Fibroblast of villous mesenchyme (primary cell): ENCODE measurements around the gene WDR74. TPM values are rescaled to one million over a fixed set of nuclear protein-coding genes. Genes with fewer than 3 reads are reported as not detected.

Experiments
- DNase-seq: peaks from one replicate; pipeline ENCODE4 v3.0.0-alpha.2; 2010; ENCODE audit warnings: low read depth
- H3K4me3 ChIP-seq: 2 replicates; pipeline ENCODE4 v1.5.1; 2011; ENCODE audit warnings: low read depth, mild to moderate bottlenecking, low read length
- CTCF ChIP-seq: IDR thresholded peaks from 2 replicates; pipeline ENCODE4 v1.5.1; 2012; ENCODE audit warnings: low read depth, mild to moderate bottlenecking, low read length; ENCODE audit not compliant: insufficient read depth
- total RNA-seq: library from RNA; depleted of rRNA; stranded (reverse); fragments of >200 nt; gene quantifications from 2 replicates; pipeline ENCODE4 v1.2.3, GENCODE V29; 2012

Gene WDR74
- total RNA-seq, 1 donor = 39.7 TPM

- TF ChIP-seq CTCF = no peak
- DNase-seq = no peak
- no peak overlapping the region for H3K4me3 ChIP-seq
Observed at GRCh38 chr11:62858201-62858600, 18.8 kb upstream of the WDR74 start.

- DNase-seq = no peak
- no peak for TF ChIP-seq CTCF
- no peak overlapping the region for H3K4me3 ChIP-seq
Observed at GRCh38 chr11:62857541-62857982, 18.2 kb upstream of the WDR74 start.

GRCh38 chr11:62856333-62856895 lies 17.0 kb upstream of the WDR74 start:
- DNase-seq = no peak
- TF ChIP-seq CTCF = no peak
- peak overlapping the region; percentile 88 for H3K4me3 ChIP-seq

GRCh38 chr11:62855571-62856332 lies 16.4 kb upstream of the WDR74 start:
- H3K4me3 ChIP-seq = peak overlapping the region; percentile 88
- peak; percentile 98 for DNase-seq
- no peak for TF ChIP-seq CTCF

GRCh38 chr11:62854825-62855570 lies 15.6 kb upstream of the WDR74 start:
- H3K4me3 ChIP-seq = peak overlapping the region; percentile 88
- peak; percentile 48 for DNase-seq
- no peak for TF ChIP-seq CTCF

- TF ChIP-seq CTCF = no peak
- peak overlapping the region; percentile 88 for H3K4me3 ChIP-seq
- DNase-seq = no peak
Observed at GRCh38 chr11:62854013-62854824, 14.8 kb upstream of the WDR74 start.
